Activated CD8-positive, alpha-beta T cell treated with anti-CD3 and anti-CD28 coated beads, Interleukin-2, amount 10 ng/mL, durations not matched to agents 7 days and 5 days (primary cell): ENCODE measurements around the gene ELMO1. TPM values are rescaled to one million over a fixed set of nuclear protein-coding genes. Genes with fewer than 3 reads are reported as not detected.

Experiments
- ATAC-seq: fragments of 150-1000 bp; cut with Tn5 transposase; one replicate; pipeline ENCODE4 v1.10.0; 2021; ENCODE audit warnings: moderate library complexity
- CTCF ChIA-PET: fragments of 350-600 bp; sonication (Branson Sonifier 250); formaldehyde crosslinking; loops from one replicate; lab custom pipeline; 2021; ENCODE audit warnings: antibody characterized with exemption; lab: Charles Lee
- POLR2A ChIA-PET: fragments of 350-600 bp; sonication (Branson Sonifier 250); formaldehyde crosslinking; loops from one replicate; lab custom pipeline; 2021; ENCODE audit warnings: antibody characterized with exemption; lab: Charles Lee
- DNase-seq: peaks from one replicate; pipeline ENCODE4 v3.0.0-alpha.2; 2020
- H3K27ac Mint-ChIP-seq: one replicate; pipeline ENCODE4 v1.8.0; 2021; ENCODE audit warnings: mild to moderate bottlenecking, mixed read lengths
- H3K27me3 Mint-ChIP-seq: one replicate; pipeline ENCODE4 v1.8.0; 2021; ENCODE audit warnings: low read depth, mixed read lengths
- H3K36me3 Mint-ChIP-seq: one replicate; pipeline ENCODE4 v1.8.0; 2021; ENCODE audit warnings: low read depth, mixed read lengths
- H3K4me1 Mint-ChIP-seq: one replicate; pipeline ENCODE4 v1.8.0; 2021; ENCODE audit warnings: low read depth, mixed read lengths
- H3K4me3 Mint-ChIP-seq: one replicate; pipeline ENCODE4 v1.8.0; 2021; ENCODE audit warnings: mild to moderate bottlenecking, mixed read lengths
- H3K9me3 Mint-ChIP-seq: one replicate; pipeline ENCODE4 v1.8.0; 2022; ENCODE audit warnings: mixed read lengths; ENCODE audit not compliant: insufficient read depth
- total RNA-seq, 2 experiments: library from RNA; stranded (reverse); gene quantifications; one replicate each; pipeline ENCODE4 v1.2.3, GENCODE V29; 2021

ELMO1 gene
- total RNA-seq, 2 experiments from 2014 or later = 64.0 to 68.5 TPM

DNA sequence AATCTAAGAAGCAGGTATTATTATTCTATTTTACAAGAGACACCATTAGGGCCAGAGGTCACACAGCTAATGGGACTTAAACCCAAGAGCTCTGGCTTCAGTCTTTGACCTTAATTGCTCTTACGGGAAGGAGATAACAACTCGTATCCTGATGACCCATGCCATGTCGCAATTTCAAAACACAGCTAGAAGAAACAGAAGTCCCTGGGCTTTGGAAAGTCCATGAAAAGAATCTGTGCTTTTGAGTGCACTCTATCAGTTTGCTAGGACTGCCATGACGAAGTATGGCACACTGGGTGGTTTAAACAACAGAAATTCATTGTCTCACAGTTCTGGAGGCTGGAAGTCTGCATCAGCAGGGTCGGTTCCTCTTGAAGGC is 476.5 kb downstream of the ELMO1 start:
- no peak for DNase-seq
- no peak overlapping the region for H3K27ac Mint-ChIP-seq
- H3K4me3 Mint-ChIP-seq = no peak overlapping the region

DNA sequence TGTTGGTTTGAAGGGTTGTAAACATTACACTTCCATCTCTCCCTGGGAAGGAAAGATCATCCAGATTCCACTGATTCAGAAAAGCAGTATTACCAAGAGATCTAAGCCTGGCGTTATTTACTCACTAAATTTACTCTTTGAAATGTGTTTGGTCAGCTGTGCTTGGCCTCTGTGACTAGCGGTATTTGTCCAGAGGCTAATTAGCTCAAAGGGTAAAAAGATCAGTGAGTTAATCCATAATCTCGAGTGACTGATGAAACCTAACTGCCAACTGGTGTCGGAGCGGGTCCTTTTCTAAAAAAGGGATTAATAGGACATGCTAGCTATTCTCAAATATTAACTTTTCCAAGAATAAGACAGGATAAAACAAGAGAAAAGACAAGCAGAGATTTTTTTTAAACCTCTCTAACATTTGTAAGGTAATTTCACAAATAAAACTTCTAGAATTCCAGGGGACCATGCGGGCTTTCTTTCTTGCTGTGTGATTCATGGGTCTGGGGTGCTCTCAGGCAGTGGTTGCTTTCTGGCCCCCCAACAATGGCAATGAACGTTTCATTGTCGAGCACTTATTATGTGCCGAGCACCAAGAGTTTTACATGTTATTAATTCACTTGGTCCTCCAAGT is 477.0 kb downstream of the ELMO1 start:
- H3K27ac Mint-ChIP-seq = no peak overlapping the region

More for the DNA sequence above, 476.5 kb downstream of the ELMO1 start:
- CTCF ChIA-PET = interaction anchor here (1.0 to 3.9 kb wide), 3 partner anchors 7 to 16 kb away, joined by 3 to 24 read pairs (median 20); no protein-coding TSS in a partner anchor
- Mint-ChIP-seq H3K27me3 (no peaks in the 10 kb centered on the region), H3K36me3 (peaks cover 38% of the 10 kb centered on the region), H3K9me3 (peaks cover 8% of the 10 kb centered on the region), H3K4me1 (peaks cover 27% of the 10 kb centered on the region)
- ATAC-seq = no peak
- POLR2A ChIA-PET = no interaction called here

DNA sequence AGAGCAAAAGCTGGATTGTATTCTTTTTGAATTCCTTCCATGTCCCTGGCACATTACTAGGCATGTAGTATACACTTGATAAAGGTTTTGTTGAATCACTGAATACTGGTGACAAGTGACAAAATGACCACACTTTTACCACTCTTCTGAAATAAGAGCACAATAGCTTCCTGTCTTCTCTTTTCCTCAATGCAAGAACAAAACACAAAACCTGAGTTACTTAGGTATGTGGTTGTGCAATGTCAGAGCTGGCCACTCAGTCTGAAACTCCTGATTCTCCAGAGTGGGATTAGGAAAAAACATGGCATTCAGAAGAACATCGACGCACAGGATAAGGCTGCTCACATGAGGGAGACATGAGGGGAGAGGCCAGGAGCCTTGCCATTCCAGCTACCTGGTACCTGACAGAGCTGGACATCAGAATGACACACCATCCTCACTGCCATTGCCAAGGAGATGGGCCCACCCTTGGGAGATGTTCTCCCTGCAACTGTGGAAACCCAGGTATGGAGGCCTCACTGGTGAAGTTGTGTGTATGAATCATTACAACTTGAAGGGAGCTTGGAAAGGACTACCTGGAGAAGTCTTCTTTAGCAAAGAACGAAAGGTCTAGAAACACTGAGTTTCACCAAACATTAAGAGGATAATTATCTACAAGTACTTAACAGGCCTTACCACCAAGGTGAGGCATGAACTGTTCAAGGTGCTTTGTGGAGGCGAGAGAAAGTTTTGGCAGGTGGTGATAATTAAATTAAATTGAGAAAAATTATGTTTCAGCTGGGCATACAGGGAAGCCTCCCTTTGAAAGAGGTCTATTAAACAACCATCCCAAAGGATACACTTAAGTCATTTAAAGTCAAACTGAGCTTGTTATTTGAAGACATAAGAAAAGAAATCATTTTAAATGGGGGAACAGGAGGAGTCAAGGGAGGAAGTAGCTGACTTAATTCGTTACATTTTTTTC is 477.8 kb downstream of the ELMO1 start:
- ATAC-seq (peak; percentile 49), DNase-seq (no peak)
- Mint-ChIP-seq H3K9me3 (peaks cover 13% of the 10 kb centered on the region), H3K4me3 (no peak overlapping the region), H3K4me1 (peaks cover 27% of the 10 kb centered on the region), H3K27me3 (no peaks in the 10 kb centered on the region), H3K36me3 (peaks cover 45% of the 10 kb centered on the region), H3K27ac (peak overlapping the region; percentile 77)
- ChIA-PET POLR2A (interaction anchor here (1.0 kb wide), 1 partner anchor 26 kb away, joined by 3 read pairs; no protein-coding TSS in a partner anchor), CTCF (interaction anchor here (0.8 to 3.9 kb wide), 7 partner anchors 9 to 529 kb away, joined by 3 to 24 read pairs (median 4); no protein-coding TSS in a partner anchor)

More for the DNA sequence above, 477.0 kb downstream of the ELMO1 start:
- ChIA-PET CTCF (interaction anchor here (0.8 to 3.9 kb wide), 7 partner anchors 8 to 530 kb away, joined by 3 to 24 read pairs (median 4); no protein-coding TSS in a partner anchor), POLR2A (interaction anchor here (1.0 kb wide), 1 partner anchor 25 kb away, joined by 3 read pairs; no protein-coding TSS in a partner anchor)
- DNase-seq (no peak), ATAC-seq (no peak)
- H3K36me3 Mint-ChIP-seq = peaks cover 40% of the 10 kb centered on the region
- H3K4me3 Mint-ChIP-seq = no peak overlapping the region
- peaks cover 27% of the 10 kb centered on the region for H3K4me1 Mint-ChIP-seq
- H3K9me3 Mint-ChIP-seq = peaks cover 10% of the 10 kb centered on the region
- no peaks in the 10 kb centered on the region for H3K27me3 Mint-ChIP-seq

DNA sequence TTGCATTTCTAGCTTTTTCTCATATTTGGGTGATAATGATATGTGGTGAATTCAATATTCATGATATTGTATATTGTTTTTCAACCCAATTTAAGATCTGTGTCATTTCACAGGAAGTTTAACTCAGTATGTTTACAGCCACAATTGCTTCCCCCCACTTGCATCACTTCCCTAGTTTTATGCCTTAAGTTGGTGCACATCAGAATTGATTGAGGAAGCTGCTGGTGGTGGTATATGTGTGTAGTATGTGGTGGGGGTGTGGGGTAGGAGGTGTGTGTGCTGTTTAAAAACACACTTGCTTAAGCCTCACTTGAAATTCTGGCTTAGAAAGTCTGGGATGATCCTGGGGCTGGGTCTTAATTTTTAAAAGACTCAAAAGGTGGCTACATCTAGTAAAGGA is 479.3 kb downstream of the ELMO1 start:
- no peak for ATAC-seq
- Mint-ChIP-seq H3K4me1 (peaks cover 35% of the 10 kb centered on the region), H3K4me3 (peak overlapping the region; percentile 16)

DNA sequence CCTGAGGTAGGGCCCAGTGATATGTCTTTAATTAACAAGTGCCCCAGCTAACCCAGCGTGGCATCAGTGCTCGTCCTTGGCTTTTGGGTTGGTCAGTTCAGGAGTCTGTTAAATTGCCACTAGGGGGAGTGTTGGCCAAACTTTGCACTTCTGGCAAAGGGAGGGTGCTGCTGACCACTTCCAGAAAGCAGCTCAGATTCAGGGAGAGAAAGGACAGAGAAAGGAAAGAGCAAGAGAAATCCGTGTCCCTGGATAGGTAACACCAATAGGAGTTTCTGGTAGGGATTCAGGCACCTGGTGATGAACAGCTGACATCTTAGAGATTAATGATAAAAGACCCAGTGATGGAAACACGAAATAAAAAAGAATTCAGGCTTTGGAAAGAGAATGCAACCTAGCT is 481.3 kb downstream of the ELMO1 start:
- peaks cover 21% of the 10 kb centered on the region for H3K9me3 Mint-ChIP-seq
- DNase-seq = no peak
- H3K4me1 Mint-ChIP-seq = peaks cover 38% of the 10 kb centered on the region
- H3K36me3 Mint-ChIP-seq = peaks cover 43% of the 10 kb centered on the region
- ATAC-seq = no peak
- ChIA-PET POLR2A (no interaction called here), CTCF (interaction anchor here (1.0 to 2.3 kb wide), 3 partner anchors 10 to 209 kb away, joined by 4 to 5 read pairs (median 5); no protein-coding TSS in a partner anchor)
- H3K27ac Mint-ChIP-seq = no peak overlapping the region
- H3K27me3 Mint-ChIP-seq = no peaks in the 10 kb centered on the region
- no peak overlapping the region for H3K4me3 Mint-ChIP-seq

More for the DNA sequence above, 479.3 kb downstream of the ELMO1 start:
- no peaks in the 10 kb centered on the region for H3K27me3 Mint-ChIP-seq
- ChIA-PET CTCF (interaction anchor here (1.2 to 3.9 kb wide), 2 partner anchors 16 to 482 kb away, joined by 5 to 24 read pairs; no protein-coding TSS in a partner anchor), POLR2A (no interaction called here)
- H3K9me3 Mint-ChIP-seq = peaks cover 21% of the 10 kb centered on the region
- H3K36me3 Mint-ChIP-seq = peaks cover 45% of the 10 kb centered on the region
- H3K27ac Mint-ChIP-seq = peak overlapping the region; percentile 57
- peak; percentile 51 for DNase-seq

- Mint-ChIP-seq H3K27ac (no peak overlapping the region), H3K36me3 (peaks cover 46% of the 10 kb centered on the region), H3K27me3 (no peaks in the 10 kb centered on the region), H3K9me3 (peaks cover 21% of the 10 kb centered on the region), H3K4me1 (peaks cover 43% of the 10 kb centered on the region), H3K4me3 (no peak overlapping the region)
- ChIA-PET POLR2A (no interaction called here), CTCF (interaction anchor here (1.0 to 2.3 kb wide), 3 partner anchors 9 to 210 kb away, joined by 4 to 5 read pairs (median 5); no protein-coding TSS in a partner anchor)
- DNase-seq (no peak), ATAC-seq (no peak)
These were observed 482.0 kb downstream of the ELMO1 start for GRCh38 chr7:36966636-36967035.

DNA sequence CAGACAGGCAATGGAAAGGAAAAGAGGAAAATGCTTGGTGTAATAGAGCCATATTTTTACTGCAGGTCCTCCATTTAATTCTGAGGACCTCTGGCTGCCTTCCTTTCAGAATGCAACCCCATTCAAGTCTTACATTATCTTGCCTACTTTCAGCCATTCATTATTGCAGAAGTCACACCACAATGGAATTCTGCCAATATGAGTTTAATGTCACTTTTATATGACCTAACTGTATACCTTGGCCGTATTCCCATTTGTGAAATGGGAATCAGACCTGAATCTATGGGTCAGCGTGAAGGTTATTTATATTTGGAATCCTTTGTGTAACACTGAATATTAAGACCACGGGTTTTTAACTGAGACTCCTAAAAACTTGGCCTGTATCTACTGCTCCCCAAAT is 482.6 kb downstream of the ELMO1 start:
- Mint-ChIP-seq H3K9me3 (peaks cover 21% of the 10 kb centered on the region), H3K36me3 (peaks cover 42% of the 10 kb centered on the region), H3K27me3 (no peaks in the 10 kb centered on the region), H3K4me1 (peaks cover 37% of the 10 kb centered on the region), H3K27ac (no peak overlapping the region), H3K4me3 (no peak overlapping the region)
- ATAC-seq (no peak), DNase-seq (no peak)
- ChIA-PET POLR2A (no interaction called here), CTCF (no interaction called here)

DNA sequence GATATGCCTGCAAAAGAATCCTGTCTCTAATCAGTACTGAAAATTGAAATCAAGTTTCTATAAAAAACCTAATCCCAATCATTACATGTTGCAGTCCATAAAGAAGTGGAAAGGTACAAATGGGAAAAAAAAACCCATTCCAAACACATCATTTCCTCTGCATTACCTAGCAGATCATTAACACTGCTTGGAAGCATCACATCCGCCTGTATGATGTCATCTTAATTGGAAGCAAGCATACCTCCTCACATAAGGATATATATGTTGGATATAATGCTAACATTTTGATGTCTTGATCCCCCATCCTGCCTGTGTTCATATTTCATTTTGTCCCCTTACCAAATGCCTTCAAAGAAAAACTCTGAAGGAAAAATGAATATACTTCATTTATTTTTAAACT is 483.0 kb downstream of the ELMO1 start:
- Mint-ChIP-seq H3K27ac (no peak overlapping the region), H3K4me3 (no peak overlapping the region), H3K4me1 (peaks cover 33% of the 10 kb centered on the region), H3K9me3 (peaks cover 21% of the 10 kb centered on the region), H3K36me3 (peaks cover 37% of the 10 kb centered on the region), H3K27me3 (no peaks in the 10 kb centered on the region)
- ATAC-seq (no peak), DNase-seq (no peak)
- POLR2A ChIA-PET = no interaction called here
- CTCF ChIA-PET = no interaction called here

DNA sequence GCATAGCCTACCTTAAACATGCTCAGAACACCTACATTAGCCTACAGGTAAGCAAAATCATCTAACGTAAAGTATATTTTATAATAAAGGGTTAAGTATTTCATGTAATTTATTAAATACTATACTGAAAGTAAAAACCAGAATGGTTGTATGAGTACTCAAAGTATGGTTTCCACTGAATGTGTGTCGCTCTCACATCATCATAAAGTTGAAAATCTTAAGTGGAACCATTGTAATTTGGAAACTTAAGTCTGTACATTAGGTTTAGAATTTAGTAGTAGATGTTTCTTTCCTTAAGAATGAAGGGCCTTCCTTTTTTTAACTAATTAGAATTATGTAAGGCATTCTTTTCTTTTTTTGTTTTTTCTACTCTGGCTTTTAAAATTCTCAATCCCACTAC is 484.4 kb downstream of the ELMO1 start:
- Mint-ChIP-seq H3K36me3 (peaks cover 37% of the 10 kb centered on the region), H3K27ac (no peak overlapping the region), H3K4me1 (peaks cover 22% of the 10 kb centered on the region), H3K4me3 (no peak overlapping the region), H3K9me3 (peaks cover 21% of the 10 kb centered on the region), H3K27me3 (no peaks in the 10 kb centered on the region)
- POLR2A ChIA-PET = no interaction called here
- no peak for DNase-seq
- CTCF ChIA-PET = no interaction called here
- ATAC-seq = no peak

- peaks cover 19% of the 10 kb centered on the region for H3K9me3 Mint-ChIP-seq
- no peak overlapping the region for H3K4me3 Mint-ChIP-seq
- peaks cover 18% of the 10 kb centered on the region for H3K4me1 Mint-ChIP-seq
- DNase-seq (no peak), ATAC-seq (no peak)
- ChIA-PET CTCF (interaction anchor here (0.9 to 1.2 kb wide), 3 partner anchors 11 to 474 kb away, joined by 3 read pairs; no protein-coding TSS in a partner anchor), POLR2A (no interaction called here)
- H3K36me3 Mint-ChIP-seq = peaks cover 30% of the 10 kb centered on the region
- no peaks in the 10 kb centered on the region for H3K27me3 Mint-ChIP-seq
- H3K27ac Mint-ChIP-seq = peak overlapping the region; percentile 22
These were observed 486.3 kb downstream of the ELMO1 start for GRCh38 chr7:36962367-36962766.

- ChIA-PET CTCF (interaction anchor here (0.9 to 1.7 kb wide), 4 partner anchors 9 to 474 kb away, joined by 3 to 8 read pairs (median 3); no protein-coding TSS in a partner anchor), POLR2A (no interaction called here)
- H3K36me3 Mint-ChIP-seq = peaks cover 27% of the 10 kb centered on the region
- ATAC-seq (no peak), DNase-seq (no peak)
- no peak overlapping the region for H3K4me3 Mint-ChIP-seq
- no peak overlapping the region for H3K27ac Mint-ChIP-seq
- H3K4me1 Mint-ChIP-seq = peaks cover 16% of the 10 kb centered on the region
- H3K27me3 Mint-ChIP-seq = no peaks in the 10 kb centered on the region
- peaks cover 14% of the 10 kb centered on the region for H3K9me3 Mint-ChIP-seq
These were observed 487.0 kb downstream of the ELMO1 start for GRCh38 chr7:36961693-36962092.
